ENCODE data around the gene IGLL1.
"Not testable (repeated sequence)": the region's sequence is repeated elsewhere in the genome, so short reads cannot be mapped to it uniquely, and the experiment has no call there.

IGLL1 gene

GRCh38 chr22:23561025-23561510 lies 19.0 kb downstream of the IGLL1 start:
- not testable (repeated sequence) for DNase-seq

GRCh38 chr22:23560215-23560614 lies 19.9 kb downstream of the IGLL1 start:
- not testable (repeated sequence) for DNase-seq

GRCh38 chr22:23557467-23557866 lies 22.6 kb downstream of the IGLL1 start:
- DNase-seq, result no peak

- no peak for DNase-seq
These were observed 23.1 kb downstream of the IGLL1 start for GRCh38 chr22:23557036-23557435.

- no peak for DNase-seq
These were observed 24.0 kb downstream of the IGLL1 start for GRCh38 chr22:23556026-23556620.

- no peak for DNase-seq
These were observed 25.0 kb downstream of the IGLL1 start for GRCh38 chr22:23555118-23555517.

- DNase-seq, result no peak
These were observed 25.9 kb downstream of the IGLL1 start for GRCh38 chr22:23553924-23554870.

GRCh38 chr22:23553438-23553837 lies 26.7 kb downstream of the IGLL1 start:
- no peak for DNase-seq

GRCh38 chr22:23552573-23552972 lies 27.5 kb downstream of the IGLL1 start:
- DNase-seq, result no peak

GRCh38 chr22:23551385-23551784 lies 28.7 kb downstream of the IGLL1 start:
- DNase-seq, result no peak

GRCh38 chr22:23550049-23550650 lies 29.9 kb downstream of the IGLL1 start:
- no peak for DNase-seq

GRCh38 chr22:23549198-23549595 lies 30.9 kb downstream of the IGLL1 start:
- no peak for DNase-seq

- DNase-seq, result no peak
These were observed 31.4 kb downstream of the IGLL1 start for GRCh38 chr22:23548501-23549197.

GRCh38 chr22:23547818-23548500 lies 32.1 kb downstream of the IGLL1 start:
- no peak for DNase-seq

GRCh38 chr22:23547382-23547781 lies 32.7 kb downstream of the IGLL1 start:
- DNase-seq, result not testable (repeated sequence)

GRCh38 chr22:23544852-23545251 lies 35.2 kb downstream of the IGLL1 start:
- no peak for DNase-seq

- DNase-seq, result not testable (repeated sequence)
These were observed 36.5 kb downstream of the IGLL1 start for GRCh38 chr22:23543506-23544000.

- no peak for DNase-seq
These were observed 37.2 kb downstream of the IGLL1 start for GRCh38 chr22:23542933-23543332.

- DNase-seq, result not testable (repeated sequence)
These were observed 37.7 kb downstream of the IGLL1 start for GRCh38 chr22:23542391-23542790.

GRCh38 chr22:23541849-23542281 lies 38.2 kb downstream of the IGLL1 start:
- not testable (repeated sequence) for DNase-seq

- DNase-seq, result not testable (repeated sequence)
These were observed 39.3 kb downstream of the IGLL1 start for GRCh38 chr22:23540837-23541236.

- DNase-seq, result not testable (repeated sequence)
These were observed 40.3 kb downstream of the IGLL1 start for GRCh38 chr22:23539839-23540198.
